HepG2 (cell line): Measurements from ENCODE around the gene RERE. TPM values are rescaled to one million over a fixed set of nuclear protein-coding genes. Genes with fewer than 3 reads are reported as not detected.

Experiments used
- ATAC-seq: fragments of 200-7000 bp; cut with Tn5 transposase; 3 replicates; pipeline ENCODE4 v1.9.1; 2020; ENCODE audit warnings: mild to moderate bottlenecking, moderate library complexity
- BruUV-seq: library from RNA; stranded (reverse); fragments of 400-500 nt; replicated peaks from 2 replicates; lab custom pipeline; 2021; lab: Mats Ljungman, UMichigan
- CTCF ChIA-PET: fragments of 300-600 bp; formaldehyde crosslinking; extraction: SDS; loops from one replicate; lab custom pipeline; 2021; ENCODE audit warnings: low total read pairs, inconsistent platforms, low intra/inter-chr PET ratio; lab: Yijun Ruan, JAX
- POLR2A ChIA-PET: fragments of 350-600 bp; sonication (Branson Sonifier 250); formaldehyde crosslinking; loops from one replicate; lab custom pipeline; 2020; ENCODE audit warnings: antibody characterized with exemption, inconsistent platforms; lab: Yijun Ruan, JAX
- DNase-seq: peaks from one replicate; pipeline ENCODE4 v3.0.0-alpha.2; 2015; ENCODE audit warnings: low spot score
- FAIRE-seq: peaks from 3 replicates; lab custom pipeline; 2011; peaks lifted over from hg19 to GRCh38; lab: Jason Lieb, UNC
- H2AFZ ChIP-seq: one replicate; pipeline ENCODE4 v1.6.1; 2011; ENCODE audit warnings: low read length, inconsistent platforms
- H3K27ac ChIP-seq: fragments of 300-600 bp; 3 replicates; pipeline ENCODE4 v1.8.0; 2011; ENCODE audit warnings: mixed run types, mild to moderate bottlenecking, mixed read lengths, low read length, inconsistent platforms; ENCODE audit not compliant: insufficient read depth; ENCODE audit errors: extremely low read length
- H3K27me3 ChIP-seq, 2 experiments: fragments of 200-600 bp in 1 of 2; 2 replicates in 1 of 2; 3 replicates in 1 of 2; pipeline versions ENCODE4 v1.6.0 to v1.8.0; 2011; ENCODE audit warnings: low read length in 2 of 2, mild to moderate bottlenecking in 2 of 2, moderate library complexity in 2 of 2, inconsistent platforms in 1 of 2; ENCODE audit not compliant: insufficient read depth in 2 of 2, control insufficient read depth in 1 of 2
- H3K36me3 ChIP-seq, 2 experiments: fragments of 200-600 bp in 1 of 2; replicated peaks in 1 of 2; 2 replicates in 1 of 2; 3 replicates in 1 of 2; pipeline versions ENCODE4 v1.5.1 to v1.8.0; 2011; ENCODE audit warnings: low read length in 2 of 2, inconsistent platforms in 1 of 2; ENCODE audit not compliant: insufficient read depth in 2 of 2, control insufficient read depth in 1 of 2
- H3K4me1 ChIP-seq: 2 replicates; pipeline ENCODE4 v1.5.1; 2012; ENCODE audit warnings: low read length, inconsistent platforms; ENCODE audit not compliant: insufficient read depth
- H3K4me2 ChIP-seq: 2 replicates; pipeline ENCODE4 v1.6.0; 2011; ENCODE audit warnings: low read depth, low read length, inconsistent platforms
- H3K4me3 ChIP-seq, 3 experiments: fragments of 200-600 bp in 1 of 3; sonication (generic), shearing (Covaris generic) in 1 of 3; replicated peaks in 1 of 3; 2 replicates each; pipeline ENCODE4 v1.5.1; 2011 to 2016; ENCODE audit warnings: low read length in 3 of 3, inconsistent platforms in 2 of 3, low read depth in 2 of 3, mild to moderate bottlenecking in 2 of 3, control low read depth in 1 of 3, mixed read lengths in 1 of 3; ENCODE audit not compliant: insufficient read depth in 1 of 3
- H3K79me2 ChIP-seq: one replicate; pipeline ENCODE4 v1.6.1; 2011; ENCODE audit warnings: low read length, inconsistent platforms; ENCODE audit not compliant: insufficient read depth
- H3K9ac ChIP-seq: 2 replicates; pipeline ENCODE4 v1.6.0; 2011; ENCODE audit warnings: mild to moderate bottlenecking, low read depth, low read length, inconsistent platforms; ENCODE audit not compliant: insufficient read depth
- H3K9me3 ChIP-seq: 2 replicates; pipeline ENCODE4 v1.5.1; 2012; ENCODE audit warnings: mild to moderate bottlenecking, low read length
- H4K20me1 ChIP-seq: 2 replicates; pipeline ENCODE4 v1.6.0; 2011; ENCODE audit warnings: inconsistent platforms, mild to moderate bottlenecking, low read length, moderate library complexity; ENCODE audit not compliant: insufficient read depth
- SIN3B ChIP-seq: fragments of 150-350 bp; IDR thresholded peaks from 2 replicates; pipeline ENCODE4 v1.6.1; 2014; ENCODE audit warnings: low read length
- SKI ChIP-seq: fragments of 450-650 bp; IDR thresholded peaks from one replicate; pipeline ENCODE4 v1.6.1; 2018; ENCODE audit warnings: mild to moderate bottlenecking; ENCODE audit not compliant: partially characterized antibody
- SRF ChIP-seq: IDR thresholded peaks from 2 replicates; pipeline ENCODE4 v1.6.1; 2011; ENCODE audit warnings: mild to moderate bottlenecking, low read depth, low read length, moderate library complexity
- ZNF558 ChIP-seq: sonication (generic); formaldehyde crosslinking; IDR thresholded peaks from 2 replicates; pipeline ENCODE4 v1.9.0; 2022; ENCODE audit warnings: mild to moderate bottlenecking, missing genetic modification reagents, borderline replicate concordance
- ZNF678 ChIP-seq: sonication (generic); formaldehyde crosslinking; IDR thresholded peaks from 2 replicates; pipeline ENCODE4 v1.4.0; 2020; ENCODE audit warnings: mild to moderate bottlenecking, missing genetic modification reagents
- ZNF891 ChIP-seq: sonication (generic); formaldehyde crosslinking; IDR thresholded peaks from 2 replicates; pipeline ENCODE4 v1.5.0; 2020; ENCODE audit warnings: mild to moderate bottlenecking, missing genetic modification reagents
- WGBS: methylation state at CpG from one replicate; pipeline ENCODE4 v1.1.6; 2017; ENCODE audit warnings: low lambda C conversion rate; 5-methylcytosine and 5-hydroxymethylcytosine counted together
- in situ Hi-C: cut with HindIII; loops from 2 replicates; pipeline ENCODE4 v1.10.0; 2017; ENCODE audit warnings: low pct_unique_long_range_greater_than_20kb; ENCODE audit not compliant: extremely low pct_ligation_motif_present
- intact Hi-C: fragments of 100-400 bp; cut with micrococcal nuclease; formaldehyde crosslinking; loops from one replicate; pipeline ENCODE4 v1.10.0; 2022; ENCODE audit not compliant: unreplicated experiment
- polyA plus RNA-seq, 8 experiments: library from polyadenylated mRNA; depleted of rRNA in 3 of 8; stranded (reverse) in 7 of 8; unstranded in 1 of 8; fragments of >200 nt; fragmentation: Illumina TruSeq in 4 of 8; extraction: Trizol in 4 of 8; gene quantifications; 2 replicates each; pipeline versions ENCODE4 v1.2.1 to v1.2.3, GENCODE V29; 2011 to 2016; ENCODE audit warnings: low read depth in 4 of 8, missing spikeins in 1 of 8, mixed read lengths in 1 of 8; ENCODE audit not compliant: insufficient read depth in 1 of 8
- total RNA-seq, 5 experiments: library from RNA; depleted of rRNA; stranded (reverse); fragments of >200 nt; fragmentation: Illumina TruSeq; extraction: Trizol; gene quantifications; 2 replicates each; pipeline ENCODE4 v1.2.3, GENCODE V29; 2016; ENCODE audit warnings: low read depth in 1 of 5
- TF ChIP-seq, protein P1 (sequence below): sonication (generic); formaldehyde crosslinking; IDR thresholded peaks from 2 replicates; pipeline ENCODE4 v1.5.1; 2020; ENCODE audit warnings: mild to moderate bottlenecking, missing genetic modification reagents
- TF ChIP-seq, protein P2 (sequence below): sonication (generic); formaldehyde crosslinking; conservative IDR thresholded peaks from 2 replicates; pipeline ENCODE4 v1.4.0; 2020; ENCODE audit warnings: mild to moderate bottlenecking, missing genetic modification reagents, moderate library complexity
- TF ChIP-seq, protein P3 (sequence below): sonication (generic); formaldehyde crosslinking; IDR thresholded peaks from 2 replicates; pipeline ENCODE4 v1.8.0; 2022; ENCODE audit warnings: mild to moderate bottlenecking, missing genetic modification reagents, moderate library complexity
- TF ChIP-seq, protein P4 (sequence below): sonication (generic); formaldehyde crosslinking; IDR thresholded peaks from 2 replicates; pipeline ENCODE4 v1.4.0; 2020; ENCODE audit warnings: missing genetic modification reagents, borderline replicate concordance

Gene RERE
- total and polyA plus RNA-seq, 2 of the 13 experiments (the other 11 are each of a cell fraction or from before 2014, with no cell fraction given): 18.3 to 21.9 TPM

DNA sequence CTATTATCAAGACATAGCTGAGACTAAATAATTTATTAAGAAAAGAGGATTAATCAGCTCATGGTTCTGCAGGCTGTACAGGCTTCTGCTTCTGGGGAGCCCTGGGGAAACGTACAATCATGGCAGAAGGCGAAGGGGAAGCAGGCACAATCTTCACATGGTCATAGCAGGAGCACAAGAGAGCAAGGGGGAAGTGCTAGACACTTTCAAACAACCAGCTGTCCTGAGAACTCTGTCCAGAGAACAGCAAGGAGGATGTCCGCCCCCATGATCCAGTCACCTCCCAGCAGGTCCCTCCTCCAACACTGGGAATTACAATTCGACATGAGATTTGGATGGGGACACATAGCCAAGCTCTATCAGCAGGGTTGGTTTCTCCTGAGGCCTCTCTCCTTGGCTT lies 509.8 kb downstream of the RERE start (continued):
- TF ChIP-seq, protein P1, sequence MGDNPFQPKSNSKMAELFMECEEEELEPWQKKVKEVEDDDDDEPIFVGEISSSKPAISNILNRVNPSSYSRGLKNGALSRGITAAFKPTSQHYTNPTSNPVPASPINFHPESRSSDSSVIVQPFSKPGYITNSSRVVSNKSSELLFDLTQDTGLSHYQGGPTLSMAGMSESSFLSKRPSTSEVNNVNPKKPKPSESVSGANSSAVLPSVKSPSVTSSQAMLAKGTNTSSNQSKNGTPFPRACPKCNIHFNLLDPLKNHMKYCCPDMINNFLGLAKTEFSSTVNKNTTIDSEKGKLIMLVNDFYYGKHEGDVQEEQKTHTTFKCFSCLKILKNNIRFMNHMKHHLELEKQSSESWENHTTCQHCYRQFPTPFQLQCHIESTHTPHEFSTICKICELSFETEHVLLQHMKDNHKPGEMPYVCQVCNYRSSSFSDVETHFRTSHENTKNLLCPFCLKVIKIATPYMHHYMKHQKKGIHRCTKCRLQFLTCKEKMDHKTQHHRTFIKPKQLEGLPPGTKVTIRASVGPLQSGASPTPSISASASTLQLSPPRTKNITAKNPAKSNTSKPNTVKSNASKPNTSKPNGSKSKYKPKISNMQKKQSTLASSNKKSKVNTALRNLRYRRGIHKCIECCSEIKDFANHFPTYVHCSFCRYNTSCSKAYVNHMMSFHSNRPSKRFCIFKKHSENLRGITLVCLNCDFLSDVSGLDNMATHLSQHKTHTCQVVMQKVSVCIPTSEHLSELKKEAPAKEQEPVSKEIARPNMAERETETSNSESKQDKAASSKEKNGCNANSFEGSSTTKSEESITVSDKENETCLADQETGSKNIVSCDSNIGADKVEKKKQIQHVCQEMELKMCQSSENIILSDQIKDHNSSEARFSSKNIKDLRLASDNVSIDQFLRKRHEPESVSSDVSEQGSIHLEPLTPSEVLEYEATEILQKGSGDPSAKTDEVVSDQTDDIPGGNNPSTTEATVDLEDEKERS: no peak
- TF ChIP-seq, protein P2, sequence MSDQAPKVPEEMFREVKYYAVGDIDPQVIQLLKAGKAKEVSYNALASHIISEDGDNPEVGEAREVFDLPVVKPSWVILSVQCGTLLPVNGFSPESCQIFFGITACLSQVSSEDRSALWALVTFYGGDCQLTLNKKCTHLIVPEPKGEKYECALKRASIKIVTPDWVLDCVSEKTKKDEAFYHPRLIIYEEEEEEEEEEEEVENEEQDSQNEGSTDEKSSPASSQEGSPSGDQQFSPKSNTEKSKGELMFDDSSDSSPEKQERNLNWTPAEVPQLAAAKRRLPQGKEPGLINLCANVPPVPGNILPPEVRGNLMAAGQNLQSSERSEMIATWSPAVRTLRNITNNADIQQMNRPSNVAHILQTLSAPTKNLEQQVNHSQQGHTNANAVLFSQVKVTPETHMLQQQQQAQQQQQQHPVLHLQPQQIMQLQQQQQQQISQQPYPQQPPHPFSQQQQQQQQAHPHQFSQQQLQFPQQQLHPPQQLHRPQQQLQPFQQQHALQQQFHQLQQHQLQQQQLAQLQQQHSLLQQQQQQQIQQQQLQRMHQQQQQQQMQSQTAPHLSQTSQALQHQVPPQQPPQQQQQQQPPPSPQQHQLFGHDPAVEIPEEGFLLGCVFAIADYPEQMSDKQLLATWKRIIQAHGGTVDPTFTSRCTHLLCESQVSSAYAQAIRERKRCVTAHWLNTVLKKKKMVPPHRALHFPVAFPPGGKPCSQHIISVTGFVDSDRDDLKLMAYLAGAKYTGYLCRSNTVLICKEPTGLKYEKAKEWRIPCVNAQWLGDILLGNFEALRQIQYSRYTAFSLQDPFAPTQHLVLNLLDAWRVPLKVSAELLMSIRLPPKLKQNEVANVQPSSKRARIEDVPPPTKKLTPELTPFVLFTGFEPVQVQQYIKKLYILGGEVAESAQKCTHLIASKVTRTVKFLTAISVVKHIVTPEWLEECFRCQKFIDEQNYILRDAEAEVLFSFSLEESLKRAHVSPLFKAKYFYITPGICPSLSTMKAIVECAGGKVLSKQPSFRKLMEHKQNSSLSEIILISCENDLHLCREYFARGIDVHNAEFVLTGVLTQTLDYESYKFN (CRISPR knock-in tag): no peak
- TF ChIP-seq SKI (no peak), ZNF678 (no peak), ZNF558 (CRISPR knock-in tag) (no peak)

DNA sequence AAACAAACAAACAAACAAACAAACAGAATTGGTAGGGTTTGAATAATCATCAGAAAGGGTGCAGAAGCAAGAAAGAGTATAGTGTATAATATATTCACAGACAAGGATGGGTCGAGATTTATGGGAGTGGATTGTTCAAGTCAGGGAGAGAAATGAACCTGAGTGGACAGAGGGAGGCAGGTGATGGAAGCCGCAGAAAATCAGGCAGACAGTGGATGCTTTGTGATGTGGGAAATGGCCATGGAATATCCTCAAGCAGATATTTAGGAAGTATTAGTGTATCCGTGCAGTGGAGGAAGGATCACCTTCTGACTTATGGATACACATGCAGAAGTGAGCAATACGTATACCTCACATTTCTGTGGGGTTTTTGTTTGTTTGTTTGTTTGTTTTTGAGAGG lies 513.6 kb downstream of the RERE start:
- H3K9me3 ChIP-seq: no peaks in the 10 kb centered on the region
- in situ Hi-C loops (no loop called here), intact Hi-C loops (no loop called here)
- no peak overlapping the region for H3K27ac ChIP-seq
- no TSS peak for BruUV-seq
- ChIA-PET POLR2A (interaction anchor here (0.8 kb wide), 1 partner anchor 277 kb away, joined by 4 read pairs; no protein-coding TSS in a partner anchor), CTCF (no interaction called here)
- H3K9ac ChIP-seq: no peak overlapping the region
- ATAC-seq: no peak
- H3K79me2 ChIP-seq: no peaks in the 10 kb centered on the region
- H3K4me3 ChIP-seq: no peak overlapping the region
- H2AFZ ChIP-seq: no peak overlapping the region
- H4K20me1 ChIP-seq: no peaks in the 10 kb centered on the region
- H3K27me3 ChIP-seq: no peaks in the 10 kb centered on the region
- no peak overlapping the region for H3K4me2 ChIP-seq
- peaks cover 19% of the 10 kb centered on the region for H3K4me1 ChIP-seq
- no peaks in the 10 kb centered on the region for H3K36me3 ChIP-seq
- no peak for DNase-seq
- 90% methylated on average over 4 of the region's 4 CpGs for WGBS
- FAIRE-seq: no peak
- TF ChIP-seq, protein P3, sequence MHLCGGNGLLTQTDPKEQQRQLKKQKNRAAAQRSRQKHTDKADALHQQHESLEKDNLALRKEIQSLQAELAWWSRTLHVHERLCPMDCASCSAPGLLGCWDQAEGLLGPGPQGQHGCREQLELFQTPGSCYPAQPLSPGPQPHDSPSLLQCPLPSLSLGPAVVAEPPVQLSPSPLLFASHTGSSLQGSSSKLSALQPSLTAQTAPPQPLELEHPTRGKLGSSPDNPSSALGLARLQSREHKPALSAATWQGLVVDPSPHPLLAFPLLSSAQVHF (CRISPR knock-in tag): no peak
- TF ChIP-seq, protein P4, sequence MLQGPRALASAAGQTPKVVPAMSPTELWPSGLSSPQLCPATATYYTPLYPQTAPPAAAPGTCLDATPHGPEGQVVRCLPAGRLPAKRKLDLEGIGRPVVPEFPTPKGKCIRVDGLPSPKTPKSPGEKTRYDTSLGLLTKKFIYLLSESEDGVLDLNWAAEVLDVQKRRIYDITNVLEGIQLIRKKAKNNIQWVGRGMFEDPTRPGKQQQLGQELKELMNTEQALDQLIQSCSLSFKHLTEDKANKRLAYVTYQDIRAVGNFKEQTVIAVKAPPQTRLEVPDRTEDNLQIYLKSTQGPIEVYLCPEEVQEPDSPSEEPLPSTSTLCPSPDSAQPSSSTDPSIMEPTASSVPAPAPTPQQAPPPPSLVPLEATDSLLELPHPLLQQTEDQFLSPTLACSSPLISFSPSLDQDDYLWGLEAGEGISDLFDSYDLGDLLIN (CRISPR knock-in tag): no peak
- TF ChIP-seq SIN3B: no peak
- TF ChIP-seq ZNF891 (CRISPR knock-in tag): no peak
- TF ChIP-seq SRF: no peak
